Neuron (in vitro differentiated cells): ENCODE data around the gene HELT.
"Not testable (repeated sequence)": the region's sequence is repeated elsewhere in the genome, so short reads cannot be mapped to it uniquely, and the experiment has no call there.

Experiments used
- H2AFZ ChIP-seq: one replicate; pipeline ENCODE4 v1.6.1; 2013; ENCODE audit warnings: low read depth, mild to moderate bottlenecking, inconsistent platforms, low read length, moderate library complexity
- H3K27me3 ChIP-seq: one replicate; pipeline ENCODE4 v1.6.1; 2013; ENCODE audit warnings: low read length; ENCODE audit not compliant: insufficient read depth
- H3K36me3 ChIP-seq: one replicate; pipeline ENCODE4 v1.6.1; 2013; ENCODE audit warnings: low read length; ENCODE audit not compliant: insufficient read depth
- H3K4me1 ChIP-seq: one replicate; pipeline ENCODE4 v1.6.1; 2013; ENCODE audit warnings: low read length; ENCODE audit not compliant: insufficient read depth
- H3K4me3 ChIP-seq: 2 replicates; pipeline ENCODE4 v1.5.1; 2013; ENCODE audit warnings: mild to moderate bottlenecking, low read length, moderate library complexity
- H3K9me3 ChIP-seq: one replicate; pipeline ENCODE4 v1.6.1; 2013; ENCODE audit warnings: low read length

The HELT gene

GRCh38 chr4:184990131-184990530 is 28.2 kb upstream of the HELT start:
- not testable (repeated sequence) for H3K9me3 ChIP-seq, H2AFZ ChIP-seq, H3K4me1 ChIP-seq, H3K36me3 ChIP-seq, H3K4me3 ChIP-seq
- peaks cover 20% of the 10 kb centered on the region for H3K27me3 ChIP-seq

GRCh38 chr4:184991860-184992259 is 26.4 kb upstream of the HELT start:
- Histone ChIP-seq H3K27me3 (peaks cover 20% of the 10 kb centered on the region), H2AFZ (no peak overlapping the region), H3K4me1 (no peaks in the 10 kb centered on the region), H3K36me3 (no peaks in the 10 kb centered on the region), H3K4me3 (no peak overlapping the region), H3K9me3 (peaks cover 3% of the 10 kb centered on the region)

- Histone ChIP-seq H3K27me3 (peaks cover 20% of the 10 kb centered on the region), H2AFZ (no peak overlapping the region), H3K36me3 (no peaks in the 10 kb centered on the region), H3K9me3 (peaks cover 3% of the 10 kb centered on the region), H3K4me1 (no peaks in the 10 kb centered on the region), H3K4me3 (no peak overlapping the region)
Measured at GRCh38 chr4:184992422-184992821, 25.9 kb upstream of the HELT start.

- Histone ChIP-seq H2AFZ (no peak overlapping the region), H3K4me3 (no peak overlapping the region), H3K36me3 (no peaks in the 10 kb centered on the region), H3K9me3 (peaks cover 3% of the 10 kb centered on the region), H3K4me1 (no peaks in the 10 kb centered on the region), H3K27me3 (peaks cover 20% of the 10 kb centered on the region)
Measured at GRCh38 chr4:184993247-184993646, 25.0 kb upstream of the HELT start.

GRCh38 chr4:184994010-184994622 is 24.2 kb upstream of the HELT start:
- H2AFZ ChIP-seq = no peak overlapping the region
- H3K36me3 ChIP-seq = no peaks in the 10 kb centered on the region
- H3K4me1 ChIP-seq = no peaks in the 10 kb centered on the region
- peaks cover 20% of the 10 kb centered on the region for H3K27me3 ChIP-seq
- H3K4me3 ChIP-seq = no peak overlapping the region
- H3K9me3 ChIP-seq = peaks cover 3% of the 10 kb centered on the region

GRCh38 chr4:184994623-184995010 is 23.7 kb upstream of the HELT start:
- H3K4me1 ChIP-seq = no peaks in the 10 kb centered on the region
- H3K9me3 ChIP-seq = peaks cover 3% of the 10 kb centered on the region
- peaks cover 20% of the 10 kb centered on the region for H3K27me3 ChIP-seq
- H3K36me3 ChIP-seq = no peaks in the 10 kb centered on the region
- no peak overlapping the region for H3K4me3 ChIP-seq
- no peak overlapping the region for H2AFZ ChIP-seq

- not testable (repeated sequence) for H3K9me3 ChIP-seq, H3K36me3 ChIP-seq, H3K4me1 ChIP-seq, H3K4me3 ChIP-seq, H2AFZ ChIP-seq
- peaks cover 17% of the 10 kb centered on the region for H3K27me3 ChIP-seq
Measured at GRCh38 chr4:184997656-184998055, 20.6 kb upstream of the HELT start.

- Histone ChIP-seq H3K4me1 (no peaks in the 10 kb centered on the region), H3K36me3 (no peaks in the 10 kb centered on the region), H2AFZ (no peak overlapping the region), H3K27me3 (peaks cover 22% of the 10 kb centered on the region), H3K9me3 (no peaks in the 10 kb centered on the region), H3K4me3 (no peak overlapping the region)
Measured at GRCh38 chr4:185002784-185003183, 15.5 kb upstream of the HELT start.

GRCh38 chr4:185003596-185004351 is 14.5 kb upstream of the HELT start:
- Histone ChIP-seq H3K36me3 (no peaks in the 10 kb centered on the region), H3K9me3 (no peaks in the 10 kb centered on the region), H3K4me3 (no peak overlapping the region), H3K27me3 (peaks cover 29% of the 10 kb centered on the region), H2AFZ (no peak overlapping the region), H3K4me1 (no peaks in the 10 kb centered on the region)

- peaks cover 37% of the 10 kb centered on the region for H3K27me3 ChIP-seq
- no peaks in the 10 kb centered on the region for H3K4me1 ChIP-seq
- no peak overlapping the region for H3K4me3 ChIP-seq
- no peaks in the 10 kb centered on the region for H3K36me3 ChIP-seq
- H3K9me3 ChIP-seq = no peaks in the 10 kb centered on the region
- no peak overlapping the region for H2AFZ ChIP-seq
Measured at GRCh38 chr4:185004562-185005218, 13.6 kb upstream of the HELT start.

GRCh38 chr4:185005219-185005819 is 13.0 kb upstream of the HELT start:
- Histone ChIP-seq H3K36me3 (no peaks in the 10 kb centered on the region), H3K27me3 (peaks cover 43% of the 10 kb centered on the region), H2AFZ (no peak overlapping the region), H3K4me1 (no peaks in the 10 kb centered on the region), H3K4me3 (no peak overlapping the region), H3K9me3 (no peaks in the 10 kb centered on the region)

- Histone ChIP-seq H3K4me3 (no peak overlapping the region), H2AFZ (no peak overlapping the region), H3K4me1 (no peaks in the 10 kb centered on the region), H3K27me3 (peaks cover 73% of the 10 kb centered on the region), H3K9me3 (no peaks in the 10 kb centered on the region), H3K36me3 (no peaks in the 10 kb centered on the region)
Measured at GRCh38 chr4:185011408-185011807, 6.9 kb upstream of the HELT start.

- no peaks in the 10 kb centered on the region for H3K4me1 ChIP-seq
- peaks cover 87% of the 10 kb centered on the region for H3K27me3 ChIP-seq
- no peaks in the 10 kb centered on the region for H3K9me3 ChIP-seq
- no peak overlapping the region for H2AFZ ChIP-seq
- H3K36me3 ChIP-seq = no peaks in the 10 kb centered on the region
- no peak overlapping the region for H3K4me3 ChIP-seq
Measured at GRCh38 chr4:185013417-185014125, 4.7 kb upstream of the HELT start.
